Measurements from ENCODE around the gene GDF10.

GRCh38 chr10:47311932-47312662, 12.1 kb downstream of the GDF10 start:
- TF ChIP-seq CTCF (conservative IDR thresholded peaks at IDR 0.05; ENCODE audit: low read depth, low read length), result peak; percentile 82
- TF ChIP-seq EZH2 (IDR thresholded peaks at IDR 0.05; ENCODE audit: low read length, unreplicated experiment), result no peak
- no peak for TF ChIP-seq EZH2phosphoT487 (IDR thresholded peaks at IDR 0.05; ENCODE audit: borderline replicate concordance, low read length)
